ENCODE results near the gene TMEM184C. TPM values are rescaled to one million over a fixed set of nuclear protein-coding genes. Genes with fewer than 3 reads are reported as not detected.

TMEM184C gene
- total and polyA plus RNA-seq, 7 donors = 12.3 to 40.4 (median 18.9) TPM

DNA sequence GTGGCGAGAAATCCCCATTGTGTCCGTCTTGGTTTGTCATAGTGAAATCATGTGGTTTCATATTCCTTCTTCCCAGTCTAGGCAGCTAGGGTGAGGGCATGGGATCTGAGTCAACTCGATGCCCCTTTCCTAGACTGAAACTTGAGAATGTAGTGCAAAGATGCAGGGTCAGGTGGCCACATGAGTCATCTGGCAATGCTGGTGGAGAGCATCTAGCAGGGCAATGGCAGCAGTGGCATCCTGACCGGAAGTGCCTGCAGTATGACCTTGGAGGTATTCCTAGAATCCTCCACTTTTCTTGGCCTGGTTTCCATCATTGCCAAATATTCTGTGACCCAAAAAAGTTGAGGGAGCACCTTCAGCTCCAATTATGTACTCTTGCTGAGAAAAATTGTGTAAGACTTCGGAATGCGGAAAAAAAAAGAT lies 39.1 kb upstream of the TMEM184C start:
- intact Hi-C loops (cut with DNase I) = no loop called here
- Histone ChIP-seq H3K4me3 (no peak overlapping the region), H3K27ac (no peak overlapping the region), H3K9me3 (no peaks in the 10 kb centered on the region), H3K36me3 (ENCODE audit: insufficient read depth in 1 of 2, low read depth in 1 of 2) (no peaks in the 10 kb centered on the region), H3K27me3 (ENCODE audit: insufficient read depth in 3 of 3, low read length in 2 of 3) (no peaks in the 10 kb centered on the region), H3K4me1 (no peaks in the 10 kb centered on the region)
- DNase-seq (no peak), ATAC-seq (peak; percentile 35 to 73 (median 71))
- TF ChIP-seq, protein P1, sequence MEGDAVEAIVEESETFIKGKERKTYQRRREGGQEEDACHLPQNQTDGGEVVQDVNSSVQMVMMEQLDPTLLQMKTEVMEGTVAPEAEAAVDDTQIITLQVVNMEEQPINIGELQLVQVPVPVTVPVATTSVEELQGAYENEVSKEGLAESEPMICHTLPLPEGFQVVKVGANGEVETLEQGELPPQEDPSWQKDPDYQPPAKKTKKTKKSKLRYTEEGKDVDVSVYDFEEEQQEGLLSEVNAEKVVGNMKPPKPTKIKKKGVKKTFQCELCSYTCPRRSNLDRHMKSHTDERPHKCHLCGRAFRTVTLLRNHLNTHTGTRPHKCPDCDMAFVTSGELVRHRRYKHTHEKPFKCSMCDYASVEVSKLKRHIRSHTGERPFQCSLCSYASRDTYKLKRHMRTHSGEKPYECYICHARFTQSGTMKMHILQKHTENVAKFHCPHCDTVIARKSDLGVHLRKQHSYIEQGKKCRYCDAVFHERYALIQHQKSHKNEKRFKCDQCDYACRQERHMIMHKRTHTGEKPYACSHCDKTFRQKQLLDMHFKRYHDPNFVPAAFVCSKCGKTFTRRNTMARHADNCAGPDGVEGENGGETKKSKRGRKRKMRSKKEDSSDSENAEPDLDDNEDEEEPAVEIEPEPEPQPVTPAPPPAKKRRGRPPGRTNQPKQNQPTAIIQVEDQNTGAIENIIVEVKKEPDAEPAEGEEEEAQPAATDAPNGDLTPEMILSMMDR (IDR thresholded peaks at IDR 0.05) = no peak
- 50 to 67% (median 62%) methylated on average over 6 of the region's 6 CpGs for WGBS, 3 donors

DNA sequence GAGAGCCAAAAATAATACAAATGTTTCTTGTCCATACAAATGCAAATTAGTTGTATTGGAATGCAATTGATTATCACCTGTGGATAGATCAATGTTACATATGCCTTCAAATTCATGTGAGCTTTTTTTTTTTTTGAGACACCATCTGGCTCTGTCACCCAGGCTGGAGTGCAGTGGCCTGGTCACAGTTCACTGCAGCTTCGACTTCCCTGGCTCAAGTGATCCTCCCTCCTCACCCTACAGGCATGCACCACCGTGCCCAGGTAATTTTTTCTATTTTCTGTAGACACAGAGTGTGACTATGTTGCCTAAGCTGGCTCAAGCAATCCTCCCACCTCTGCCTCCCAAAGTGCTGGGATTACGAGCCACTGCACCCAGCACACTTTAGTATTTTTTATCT lies 38.6 kb upstream of the TMEM184C start:
- TF ChIP-seq, protein P1 (IDR thresholded peaks at IDR 0.05) = no peak
- WGBS, 3 donors = 69 to 76% (median 71%) methylated on average over 3 of the region's 3 CpGs
- no peak for DNase-seq
- no peaks in the 10 kb centered on the region for H3K27me3 ChIP-seq (ENCODE audit: insufficient read depth in 3 of 3, low read length in 2 of 3)
- H3K9me3 ChIP-seq = no peaks in the 10 kb centered on the region
- no peak for ATAC-seq
- intact Hi-C loops (cut with DNase I) = no loop called here
- H3K36me3 ChIP-seq (ENCODE audit: insufficient read depth in 1 of 2, low read depth in 1 of 2) = no peaks in the 10 kb centered on the region
- H3K27ac ChIP-seq = no peak overlapping the region
- H3K4me1 ChIP-seq = no peaks in the 10 kb centered on the region
- no peak overlapping the region for H3K4me3 ChIP-seq

DNA sequence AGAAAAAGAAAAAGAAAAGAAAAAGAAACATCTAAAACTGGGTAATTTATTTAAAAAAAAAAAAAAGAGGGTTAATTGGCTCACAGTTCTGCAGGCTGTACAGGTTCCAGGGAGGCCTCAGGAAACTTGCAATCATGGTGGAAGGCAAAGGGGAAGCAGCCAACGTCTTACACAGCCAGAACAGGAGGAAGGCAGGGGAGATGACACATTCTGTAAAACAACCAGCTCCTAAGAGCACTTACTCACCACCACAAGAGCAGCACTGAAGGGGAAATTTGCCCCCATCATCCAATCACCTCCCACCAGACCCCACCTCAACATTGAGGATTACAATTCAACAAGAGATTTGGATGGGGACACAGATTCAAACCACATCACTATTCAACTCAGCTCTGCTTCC lies 36.8 kb upstream of the TMEM184C start:
- Histone ChIP-seq H3K27me3 (ENCODE audit: insufficient read depth in 3 of 3, low read length in 2 of 3) (no peaks in the 10 kb centered on the region), H3K9me3 (no peaks in the 10 kb centered on the region), H3K4me1 (no peaks in the 10 kb centered on the region), H3K4me3 (no peak overlapping the region), H3K36me3 (ENCODE audit: insufficient read depth in 1 of 2, low read depth in 1 of 2) (no peaks in the 10 kb centered on the region), H3K27ac (no peak overlapping the region)
- TF ChIP-seq, protein P1 (IDR thresholded peaks at IDR 0.05) = no peak
- 40 to 60% (median 46%) methylated on average over 1 of the region's 1 CpG for WGBS, 3 donors
- intact Hi-C loops (cut with DNase I) = loop anchor here in 1 of 2 donors (10.0 kb wide), 1 partner anchor 416 kb away; no protein-coding TSS in a partner anchor
- DNase-seq (no peak), ATAC-seq (no peak)

DNA sequence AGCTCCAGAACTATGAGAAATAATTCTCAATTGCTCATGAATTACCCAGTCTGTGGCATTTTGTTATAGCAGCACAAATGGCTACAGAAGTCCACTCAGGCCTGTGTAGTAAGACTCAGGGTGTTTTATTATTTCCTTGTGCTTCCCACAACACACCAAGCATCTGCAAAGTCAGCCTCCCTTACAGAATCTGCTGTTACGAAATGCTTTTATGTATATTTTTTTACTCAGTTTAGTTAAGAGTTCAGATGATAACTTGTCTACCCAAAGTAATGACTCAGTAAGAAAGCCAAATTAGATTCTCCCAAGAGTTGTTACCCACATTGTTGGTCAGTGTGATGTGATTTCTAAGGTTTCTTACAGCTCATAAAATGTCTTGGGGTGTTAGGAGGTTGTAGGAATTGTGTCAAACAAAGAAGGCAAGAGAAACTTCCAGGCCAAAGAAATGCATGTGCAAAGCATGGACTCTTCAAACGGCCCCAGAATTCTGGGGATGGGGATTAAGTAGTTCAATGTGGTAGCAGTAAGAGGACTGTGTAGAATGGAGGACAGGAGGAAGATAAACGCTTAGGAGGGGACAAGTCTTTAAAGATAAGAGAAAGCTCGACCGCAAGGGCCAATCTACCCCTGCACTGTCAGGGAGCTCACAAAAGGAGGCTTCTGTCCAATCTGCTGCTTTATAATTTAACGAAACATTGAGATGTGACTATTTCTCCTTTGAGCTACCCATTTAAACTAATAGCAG lies 35.4 kb upstream of the TMEM184C start:
- H3K4me3 ChIP-seq = no peak overlapping the region
- ATAC-seq = no peak
- intact Hi-C loops (cut with DNase I) = loop anchor here in 1 of 2 donors (10.0 kb wide), 1 partner anchor 417 kb away; no protein-coding TSS in a partner anchor
- no peak for DNase-seq
- no peaks in the 10 kb centered on the region for H3K27me3 ChIP-seq (ENCODE audit: insufficient read depth in 3 of 3, low read length in 2 of 3)
- H3K27ac ChIP-seq = no peak overlapping the region
- no peaks in the 10 kb centered on the region for H3K9me3 ChIP-seq
- 84 to 85% (median 84%) methylated on average over 6 of the region's 6 CpGs for WGBS, 3 donors
- H3K36me3 ChIP-seq (ENCODE audit: insufficient read depth in 1 of 2, low read depth in 1 of 2) = no peaks in the 10 kb centered on the region
- H3K4me1 ChIP-seq = no peaks in the 10 kb centered on the region
- TF ChIP-seq, protein P1 (IDR thresholded peaks at IDR 0.05) = no peak

Measured in psoas muscle (tissue), 8 donors.